GM19324 (cell line): Measurements from ENCODE around the gene SPRING1.

Source experiments
- ATAC-seq: cut with Tn5 transposase; IDR thresholded peaks from one replicate; pipeline ENCODE4 v1.9.1; 2021; ENCODE audit warnings: mild to moderate bottlenecking, moderate library complexity; ENCODE audit not compliant: unreplicated experiment, low FRiP score

Gene SPRING1

DNA sequence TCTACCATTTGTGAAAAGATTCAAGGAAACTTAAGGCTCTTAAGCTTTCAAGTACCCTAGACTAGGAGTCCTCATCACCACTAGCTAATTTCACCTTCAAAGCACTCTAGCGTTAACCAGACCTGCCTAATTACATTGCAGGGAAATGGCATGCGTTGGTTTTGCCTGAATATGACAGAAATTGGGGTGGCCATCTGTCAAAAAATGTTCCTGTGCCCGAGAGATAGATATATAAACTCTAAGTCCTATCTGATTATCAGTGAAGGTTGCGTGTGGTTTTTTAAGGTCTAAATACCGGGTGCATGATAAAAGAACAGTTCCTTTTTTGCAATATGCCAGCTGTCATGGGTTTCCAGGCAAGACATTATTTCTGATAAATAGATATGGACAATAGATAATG, 48.3 kb downstream of the SPRING1 start:
- ATAC-seq: no peak
